Activated T-cell treated with anti-CD3 and anti-CD28 coated beads for 1 hour (primary cell): Measurements from ENCODE around the gene IL34.
"Not testable (repeated sequence)": the region's sequence is repeated elsewhere in the genome, so short reads cannot be mapped to it uniquely, and the experiment has no call there.

Experiments
- DNase-seq: peaks from one replicate; pipeline ENCODE4 v3.0.0-alpha.2; 2020; ENCODE audit warnings: low read depth

The IL34 gene

DNA sequence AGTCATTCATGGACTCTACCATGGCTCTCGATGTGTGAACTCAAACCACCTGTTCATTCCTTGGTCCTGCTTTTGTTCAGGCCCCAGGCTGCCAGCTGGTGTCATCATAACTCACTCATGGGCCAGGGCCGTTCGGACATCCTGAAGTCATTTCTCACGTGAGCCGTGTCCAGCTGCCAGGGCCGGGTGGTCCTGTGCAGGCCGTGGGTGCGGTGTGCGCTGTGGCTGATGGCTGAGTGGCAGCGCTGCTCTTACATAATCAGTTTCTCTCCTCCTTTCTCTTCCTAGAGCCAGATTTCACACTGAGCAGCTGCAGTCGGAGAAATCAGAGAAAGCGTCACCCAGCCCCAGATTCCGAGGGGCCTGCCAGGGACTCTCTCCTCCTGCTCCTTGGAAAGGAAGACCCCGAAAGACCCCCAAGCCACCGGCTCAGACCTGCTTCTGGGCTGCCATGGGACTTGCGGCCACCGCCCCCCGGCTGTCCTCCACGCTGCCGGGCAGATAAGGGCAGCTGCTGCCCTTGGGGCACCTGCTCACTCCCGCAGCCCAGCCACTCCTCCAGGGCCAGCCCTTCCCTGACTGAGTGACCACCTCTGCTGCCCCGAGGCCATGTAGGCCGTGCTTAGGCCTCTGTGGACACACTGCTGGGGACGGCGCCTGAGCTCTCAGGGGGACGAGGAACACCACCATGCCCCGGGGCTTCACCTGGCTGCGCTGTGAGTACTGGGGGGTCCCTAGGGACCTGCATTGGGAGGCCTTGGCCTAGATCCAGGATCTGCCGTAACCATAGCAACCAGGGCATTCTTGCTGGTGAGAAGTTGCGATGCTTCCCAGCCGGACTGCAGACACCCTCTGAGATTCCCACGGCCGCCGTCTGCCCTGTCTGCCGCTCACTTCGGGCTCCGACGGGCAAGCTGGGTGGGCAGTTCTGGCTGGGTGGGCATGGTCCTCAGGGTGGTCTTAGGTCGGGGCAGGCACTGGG is at the start of gene IL34:
TSS of gene IL34 (plus strand) at position 300 of the 982 bp plus-strand sequence. CDS start at position 689, 389 bp downstream.
- DNase-seq = no peak

DNA sequence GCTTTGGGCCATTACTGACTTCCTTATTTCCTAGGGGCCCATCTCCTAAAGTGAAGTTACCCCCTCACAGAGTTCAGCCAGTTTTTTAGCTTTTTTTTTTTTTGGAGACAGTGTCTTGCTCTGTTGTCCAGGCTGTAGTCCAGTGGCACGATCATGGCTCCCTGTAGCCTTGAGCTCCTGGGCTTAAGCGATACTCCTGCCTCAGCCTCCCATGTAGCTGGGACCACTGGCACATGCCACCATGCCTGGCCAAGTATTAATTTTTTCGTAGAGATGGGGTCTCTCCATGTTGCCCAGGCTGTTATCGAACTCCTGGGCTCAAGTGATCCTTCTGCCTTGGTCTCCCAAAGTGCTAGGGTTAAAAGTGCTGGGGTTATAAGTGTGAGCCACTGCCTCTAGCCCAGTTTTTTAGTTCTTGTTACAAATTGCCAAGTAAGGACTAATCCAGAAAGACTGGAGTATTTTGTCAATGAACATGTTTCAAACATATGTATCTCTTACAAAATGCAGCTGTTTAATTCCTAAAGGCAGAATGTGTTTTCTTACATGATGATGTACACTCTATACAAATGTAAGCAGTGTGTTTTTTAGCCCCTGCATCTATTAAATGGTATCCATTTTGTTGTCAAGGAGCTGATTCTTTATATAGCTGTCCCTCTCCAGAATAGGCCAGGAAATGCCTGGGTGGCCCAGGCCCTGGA is 49.1 kb upstream of the IL34 start:
- DNase-seq = no peak

DNA sequence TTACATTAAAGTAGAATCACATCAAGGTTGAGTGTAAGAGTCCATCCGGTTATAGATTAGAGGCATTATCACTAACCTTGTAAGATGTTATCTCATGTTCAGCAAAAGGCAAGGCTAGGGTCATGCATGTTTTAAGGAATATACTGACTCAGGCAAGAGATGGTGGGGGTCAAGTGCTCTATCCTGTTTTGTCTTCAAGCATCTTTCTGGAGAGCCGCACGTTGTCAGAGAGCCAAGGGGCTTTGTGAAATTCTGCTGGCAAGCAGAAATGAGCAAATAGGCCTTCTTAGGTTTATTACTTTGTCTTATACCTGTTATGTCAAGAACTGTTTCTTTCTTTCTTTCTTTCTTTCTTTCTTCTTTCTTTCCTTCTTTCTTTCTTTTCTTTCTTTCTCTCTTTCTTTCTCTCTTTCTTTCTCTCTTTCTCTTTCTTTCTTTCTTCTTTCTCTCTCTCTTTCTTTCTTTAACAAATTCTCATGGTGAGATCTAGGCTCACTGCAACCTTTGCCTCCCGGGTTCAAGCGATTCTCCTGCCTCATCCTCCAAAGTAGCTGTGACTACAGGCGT is 47.3 kb upstream of the IL34 start:
- DNase-seq = no peak

DNA sequence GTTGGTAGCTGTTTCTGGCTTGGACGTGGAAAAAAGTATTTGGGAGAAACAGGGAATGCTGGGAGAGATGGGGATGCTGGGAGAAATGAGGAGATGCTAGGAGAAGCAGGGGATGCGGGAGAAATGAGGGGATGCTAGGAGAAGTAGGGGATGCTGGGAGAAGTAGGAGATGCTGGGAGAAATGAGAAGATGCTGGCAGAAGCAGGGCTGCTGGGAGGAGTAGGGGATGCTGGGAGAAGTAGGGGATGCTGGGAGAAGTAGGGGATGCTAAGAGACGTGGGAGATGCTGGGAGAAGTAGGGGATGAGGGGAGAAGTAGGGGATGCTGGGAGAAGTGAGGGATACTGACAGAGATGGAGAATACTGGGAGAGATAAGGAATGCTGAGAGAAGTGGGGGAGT is 45.6 kb upstream of the IL34 start:
- no peak for DNase-seq

DNA sequence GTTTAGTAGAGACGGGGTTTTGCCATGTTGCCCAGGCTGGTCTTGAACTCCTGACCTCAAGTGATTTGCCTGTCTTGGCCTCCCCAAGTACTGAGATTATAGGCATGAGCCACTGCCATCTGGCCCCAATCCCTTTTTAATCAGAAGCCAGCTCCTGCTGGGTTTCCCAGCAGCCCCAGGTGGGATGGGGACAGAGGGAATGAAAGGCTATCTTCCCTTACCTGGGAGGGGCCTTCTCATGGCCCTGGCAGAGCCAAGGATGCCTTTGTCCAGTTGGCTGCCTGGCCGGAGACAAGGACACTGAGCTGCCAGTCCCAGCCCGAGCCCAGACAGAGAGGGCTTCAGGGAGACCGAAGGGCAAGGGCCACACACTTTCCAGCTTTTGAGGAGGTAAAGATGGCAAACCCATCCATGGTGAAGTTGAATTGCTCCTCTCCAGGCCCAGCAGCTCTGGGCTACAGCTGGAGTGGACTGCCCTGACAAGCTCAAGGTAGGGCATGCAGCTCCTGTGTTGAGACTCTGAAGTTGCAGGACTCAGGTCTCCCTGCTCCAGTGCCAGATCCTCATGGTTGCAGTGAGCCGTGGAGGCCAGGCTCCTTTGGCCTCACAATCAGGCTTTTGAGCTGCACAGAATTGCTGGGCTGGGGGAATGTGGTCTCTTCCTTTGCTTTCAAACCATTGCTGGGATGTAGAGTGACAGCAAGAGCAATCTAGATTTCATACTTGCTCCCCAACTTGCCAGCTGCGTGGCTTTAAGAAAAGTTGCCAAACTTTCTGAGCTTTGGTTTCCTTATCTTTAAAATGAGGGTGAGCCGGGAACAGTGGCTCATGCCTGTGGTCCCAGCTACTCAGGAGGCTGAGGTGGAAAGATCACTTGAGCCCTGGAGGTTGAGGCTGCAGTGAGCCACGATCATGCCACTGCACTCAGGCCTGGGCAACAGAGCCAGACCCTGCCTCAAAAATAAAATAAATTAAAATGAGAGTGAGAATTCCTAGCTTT is 44.5 kb upstream of the IL34 start:
- DNase-seq = no peak

DNA sequence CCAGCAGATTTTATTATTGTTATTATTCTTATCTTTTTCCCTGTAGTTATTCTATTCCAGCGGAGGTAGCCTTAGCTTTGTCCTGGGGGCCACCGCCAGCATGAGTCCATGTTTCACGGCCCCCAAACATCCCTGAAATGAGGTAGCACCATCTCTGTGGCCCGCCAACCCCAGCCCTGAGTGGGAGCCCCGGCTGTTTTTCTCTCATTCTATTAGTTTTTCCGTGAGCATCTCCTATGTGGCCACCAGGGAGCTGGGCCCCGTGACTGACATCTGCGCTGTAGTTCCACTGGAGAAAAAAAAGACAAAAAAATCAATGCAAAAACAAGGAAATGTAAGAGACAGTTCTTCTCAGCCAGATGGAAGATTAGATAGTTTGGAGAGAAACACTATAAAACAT is 43.5 kb upstream of the IL34 start:
- no peak for DNase-seq

DNA sequence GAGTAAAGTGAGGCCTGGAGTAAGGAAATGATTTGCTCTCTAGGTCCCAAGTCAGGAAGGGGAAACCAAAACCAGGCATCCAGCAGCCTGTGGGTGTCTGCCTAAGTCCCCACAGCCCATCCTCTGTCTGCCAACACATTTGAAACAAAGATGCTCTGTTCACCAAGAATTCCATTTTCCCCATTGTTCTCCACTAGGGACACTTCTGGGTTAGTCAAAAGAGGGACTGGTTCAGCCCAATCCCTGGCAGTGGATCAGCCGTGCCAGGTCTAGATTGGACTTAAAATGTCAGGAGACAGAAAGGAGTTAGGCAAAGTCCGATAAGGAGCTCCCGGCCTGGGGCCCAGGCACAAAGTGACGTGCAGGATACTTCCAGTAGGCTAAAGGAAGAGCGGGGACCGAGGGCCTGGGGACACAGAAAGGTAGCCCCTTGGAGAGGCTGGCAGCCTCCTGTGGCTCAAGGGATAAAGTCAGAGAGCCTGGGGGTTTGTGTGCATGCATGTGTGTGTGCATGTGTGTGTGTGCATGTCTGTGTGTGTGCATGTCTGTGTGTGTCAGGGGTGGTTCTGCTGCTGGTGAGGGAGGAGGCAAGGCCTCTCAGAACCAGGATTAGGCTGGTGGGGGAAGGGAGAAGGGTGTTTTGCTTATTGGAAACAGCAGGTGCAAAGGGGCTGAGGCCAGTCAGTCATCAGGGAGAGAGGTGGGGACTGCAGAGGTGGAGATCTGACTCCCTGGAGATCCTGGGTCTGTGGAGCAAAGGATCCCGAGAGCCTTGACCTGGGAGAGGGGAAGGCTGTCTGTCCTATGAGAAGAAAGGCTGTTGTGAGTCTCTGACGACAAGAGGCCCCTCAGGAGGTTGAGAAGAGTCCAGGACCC is 41.7 kb upstream of the IL34 start:
- DNase-seq = no peak

DNA sequence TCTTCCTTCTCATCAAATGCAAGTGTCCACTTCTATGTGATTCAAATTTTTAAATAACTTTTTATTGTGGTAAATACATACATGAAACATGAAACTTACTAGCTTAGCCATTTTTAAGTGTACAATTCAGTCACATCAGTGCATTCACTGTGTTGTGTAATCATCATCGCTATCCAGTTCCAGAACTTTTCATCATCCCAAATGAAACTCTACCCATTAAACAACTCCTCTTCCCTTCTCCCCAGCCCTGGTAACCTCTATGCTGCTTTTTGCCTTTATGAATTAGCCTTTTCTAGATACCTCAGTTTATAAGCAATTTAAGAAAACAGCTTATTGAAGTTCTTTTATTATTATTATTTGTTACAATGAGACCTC is 41.1 kb upstream of the IL34 start:
- DNase-seq = no peak

DNA sequence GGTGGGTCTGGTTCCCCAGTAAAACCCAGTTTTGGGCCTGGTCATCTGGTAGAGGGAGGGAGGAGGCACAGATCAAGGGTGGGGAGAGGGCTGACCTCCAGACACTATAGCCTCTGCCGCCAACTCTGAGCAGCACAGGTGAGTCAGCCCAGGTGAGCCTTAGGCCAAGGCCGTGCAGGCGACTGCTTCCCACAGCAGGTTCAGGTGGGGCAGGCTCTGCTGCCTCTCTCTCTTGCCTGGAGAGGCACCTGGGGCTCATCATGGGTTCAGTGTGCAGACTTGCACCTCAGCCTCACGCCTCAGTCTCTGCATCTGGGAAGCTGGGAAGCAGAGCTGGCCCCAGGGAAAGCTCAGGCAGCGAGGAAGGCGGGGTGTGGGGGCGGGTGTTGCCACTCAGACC is 37.8 kb upstream of the IL34 start:
- no peak for DNase-seq

DNA sequence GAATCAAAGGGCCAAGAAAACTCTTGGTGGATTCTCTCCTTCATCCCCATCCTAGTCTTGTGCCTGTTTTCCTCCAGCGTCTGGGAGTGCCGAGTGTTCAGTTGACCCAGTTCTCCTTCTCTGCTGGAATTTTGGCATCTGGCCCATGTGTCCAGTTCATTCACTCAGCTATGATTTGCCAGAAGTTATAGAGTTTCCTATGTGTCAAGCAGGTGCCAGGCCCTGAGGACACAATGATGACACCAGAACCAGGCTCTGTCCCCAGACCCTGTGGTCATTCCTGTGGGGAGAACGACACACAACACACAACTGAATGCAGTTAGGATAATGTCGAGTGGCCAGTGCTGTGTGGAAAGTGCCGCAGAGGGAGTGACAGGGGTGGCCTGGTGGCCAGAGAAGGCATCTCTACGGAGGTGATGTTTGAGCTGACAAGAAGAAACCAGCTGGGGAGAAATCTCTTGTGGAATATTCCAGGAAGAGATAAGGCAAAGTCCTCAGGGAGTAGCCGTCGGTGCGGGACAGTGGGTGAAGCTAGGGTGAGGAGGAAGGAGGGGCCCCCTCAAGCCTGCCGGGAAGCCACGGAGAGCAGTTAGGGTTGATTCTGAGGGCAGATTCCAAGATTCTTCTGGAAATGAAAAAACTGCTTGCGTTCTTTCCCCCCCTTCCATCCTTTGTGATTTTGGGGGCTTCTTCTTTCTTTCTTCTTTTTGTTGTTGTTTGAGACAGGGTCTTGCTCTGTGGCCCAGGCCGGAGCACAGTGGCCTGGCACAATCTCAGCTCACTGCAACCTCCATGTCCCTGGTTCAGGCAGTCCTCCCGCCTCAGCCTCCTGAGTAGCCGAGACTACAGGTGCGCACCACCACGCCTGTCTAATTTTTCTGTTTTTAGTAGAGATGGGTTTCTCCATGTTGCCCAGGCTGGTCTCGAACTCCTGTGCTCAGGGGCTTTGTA is 35.8 kb upstream of the IL34 start:
- no peak for DNase-seq

DNA sequence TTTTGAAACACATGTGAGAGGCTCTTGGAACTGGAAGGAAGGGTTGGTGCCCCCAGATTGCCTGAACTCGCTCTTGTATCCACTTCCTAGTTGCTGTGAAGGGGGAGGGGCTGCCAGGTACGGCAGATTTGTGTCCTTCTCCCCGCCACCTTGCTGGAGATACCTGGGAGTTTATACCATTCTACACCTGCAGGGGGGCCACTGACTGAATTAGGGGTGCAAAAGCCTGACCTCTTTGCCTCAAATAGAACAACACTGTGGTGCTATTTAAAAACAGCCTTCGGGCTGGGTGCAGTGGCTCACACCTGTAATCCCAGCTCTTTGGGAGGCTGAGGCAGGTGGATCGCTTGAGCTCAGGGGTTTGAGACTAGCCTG is 35.1 kb upstream of the IL34 start:
- DNase-seq = no peak

DNA sequence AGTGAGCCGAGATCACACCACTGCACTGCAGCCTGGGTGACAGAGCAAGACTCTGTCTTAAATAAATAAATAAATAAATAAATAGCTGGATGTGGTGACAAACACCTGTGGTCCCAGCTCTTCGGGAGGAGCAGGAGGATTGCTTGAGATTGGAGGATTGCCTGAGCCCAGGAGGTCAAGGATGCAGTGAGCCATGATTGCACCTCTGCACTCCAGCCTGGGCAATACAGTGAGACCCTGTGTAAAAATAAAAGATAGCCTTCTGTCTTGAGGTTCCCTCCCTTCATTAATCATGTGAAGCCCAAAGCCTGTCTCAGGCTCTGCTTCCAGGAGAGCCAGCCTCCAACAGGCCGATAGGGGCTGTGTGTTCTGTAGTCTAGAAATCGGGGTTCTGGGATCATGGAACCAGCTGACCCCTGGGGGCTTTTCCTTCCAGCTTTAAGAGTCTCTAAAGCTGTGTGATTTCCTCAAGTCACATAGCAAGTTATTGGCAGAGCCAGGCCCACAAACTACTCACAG is 34.5 kb upstream of the IL34 start:
- DNase-seq = no peak

DNA sequence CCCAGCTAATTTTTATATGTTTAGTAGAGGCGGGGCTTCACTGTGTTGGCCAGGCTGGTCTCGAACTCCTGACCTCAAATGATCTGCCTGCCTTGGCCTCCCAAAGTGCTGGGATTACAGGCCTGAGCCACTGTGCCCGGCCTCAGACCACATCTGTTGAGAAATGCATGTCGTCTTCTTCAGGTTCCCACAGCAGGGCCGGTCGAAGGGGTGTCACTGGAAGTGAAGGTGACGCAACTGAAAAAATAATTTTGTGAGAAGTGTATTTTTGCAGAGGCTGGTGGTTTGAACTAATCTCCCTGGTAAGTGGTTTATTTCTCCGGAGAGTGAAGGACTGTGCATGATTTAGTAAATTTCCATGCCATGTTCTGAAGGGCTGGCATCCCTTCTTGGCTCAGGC is 33.4 kb upstream of the IL34 start:
- DNase-seq = no peak

DNA sequence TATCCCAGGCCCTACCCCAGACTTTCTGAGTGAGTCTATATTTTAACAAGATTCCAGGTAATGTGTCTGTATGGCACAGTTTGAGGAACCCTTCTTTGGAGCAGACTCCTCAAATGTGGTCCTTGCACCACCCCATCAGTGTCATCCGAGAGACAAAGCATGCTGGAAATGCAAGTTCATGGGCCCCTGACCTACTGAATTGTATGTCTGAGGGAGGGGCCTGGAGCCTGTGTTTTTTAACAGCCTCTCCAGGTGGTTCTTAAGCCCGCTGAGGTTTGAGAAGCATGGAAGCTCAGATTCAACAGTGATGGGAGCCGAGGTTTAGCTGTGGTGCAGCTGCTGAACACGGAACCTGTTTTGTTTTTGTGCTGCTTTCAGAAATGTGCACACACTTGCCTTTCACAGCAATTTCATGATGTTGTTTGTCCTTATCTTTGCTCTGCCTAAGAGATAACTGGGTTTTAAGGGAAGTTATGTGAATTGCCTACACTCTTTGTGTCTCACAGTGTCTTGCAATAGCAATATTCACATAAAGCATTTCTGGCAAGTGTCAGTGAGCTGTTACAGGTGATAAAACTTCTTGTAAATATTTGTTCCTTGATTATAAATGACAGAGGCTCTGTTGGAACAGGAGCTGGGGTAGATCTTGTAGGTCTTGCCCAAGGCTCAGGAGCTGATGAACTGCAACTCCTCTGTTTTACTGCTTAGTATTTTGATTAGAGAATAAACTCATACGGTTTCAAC is 32.0 kb upstream of the IL34 start:
- no peak for DNase-seq

DNA sequence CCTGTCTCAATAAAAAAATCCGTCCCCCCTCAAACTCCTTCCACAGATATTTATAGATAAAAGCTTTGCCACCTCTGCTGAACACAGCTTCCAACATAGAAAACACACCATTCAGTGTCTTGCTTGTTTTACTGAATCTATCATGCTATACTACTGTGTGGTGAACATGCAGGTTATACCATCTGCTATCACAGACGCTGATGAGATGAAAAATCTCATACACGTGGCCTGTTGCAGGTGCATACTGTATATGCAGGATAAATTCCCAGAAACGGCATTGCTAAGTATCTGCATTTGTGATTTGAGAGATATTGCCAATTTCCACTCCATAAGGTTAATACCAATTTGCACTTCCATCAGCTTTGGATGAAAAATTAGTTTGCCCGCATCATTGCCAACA is 30.4 kb upstream of the IL34 start:
- DNase-seq = no peak

DNA sequence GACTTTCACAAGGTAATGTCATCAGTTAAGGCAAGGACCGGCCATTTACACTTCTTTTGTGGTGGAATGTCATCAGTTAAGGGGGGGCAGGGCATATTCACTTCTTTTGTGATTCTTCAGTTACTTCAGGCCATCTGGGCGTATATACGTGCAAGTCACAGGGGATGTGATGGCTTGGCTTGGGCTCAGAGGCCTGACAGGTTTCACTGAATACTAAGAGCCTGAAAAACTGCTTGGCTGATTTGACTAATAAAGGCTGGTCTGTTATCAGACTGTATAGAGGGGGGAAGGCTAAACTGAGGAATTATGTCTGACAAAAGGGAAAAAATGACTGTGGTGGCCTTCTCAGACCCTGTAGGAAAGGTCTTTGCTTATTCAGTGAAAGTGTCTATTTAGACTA is 24.5 kb upstream of the IL34 start:
- not testable (repeated sequence) for DNase-seq

DNA sequence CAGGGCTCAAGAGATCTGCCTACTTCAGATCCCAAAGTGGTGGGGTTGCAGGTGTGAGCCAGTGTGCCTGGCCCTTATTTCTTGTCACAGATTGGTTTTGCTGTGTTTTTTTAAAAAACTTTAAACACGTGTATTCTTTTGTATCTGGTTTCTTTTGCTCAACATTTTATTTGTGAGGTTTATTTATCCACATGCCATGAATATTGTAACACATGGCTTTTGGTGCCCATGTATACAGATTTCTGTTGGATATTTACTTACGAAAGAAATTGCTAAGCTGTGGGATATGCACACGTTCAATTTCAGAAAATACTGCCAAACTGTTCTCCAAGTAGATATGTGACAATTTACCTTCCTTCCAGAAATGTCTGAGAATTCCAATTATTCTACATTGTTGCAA is 18.7 kb upstream of the IL34 start:
- DNase-seq = no peak

DNA sequence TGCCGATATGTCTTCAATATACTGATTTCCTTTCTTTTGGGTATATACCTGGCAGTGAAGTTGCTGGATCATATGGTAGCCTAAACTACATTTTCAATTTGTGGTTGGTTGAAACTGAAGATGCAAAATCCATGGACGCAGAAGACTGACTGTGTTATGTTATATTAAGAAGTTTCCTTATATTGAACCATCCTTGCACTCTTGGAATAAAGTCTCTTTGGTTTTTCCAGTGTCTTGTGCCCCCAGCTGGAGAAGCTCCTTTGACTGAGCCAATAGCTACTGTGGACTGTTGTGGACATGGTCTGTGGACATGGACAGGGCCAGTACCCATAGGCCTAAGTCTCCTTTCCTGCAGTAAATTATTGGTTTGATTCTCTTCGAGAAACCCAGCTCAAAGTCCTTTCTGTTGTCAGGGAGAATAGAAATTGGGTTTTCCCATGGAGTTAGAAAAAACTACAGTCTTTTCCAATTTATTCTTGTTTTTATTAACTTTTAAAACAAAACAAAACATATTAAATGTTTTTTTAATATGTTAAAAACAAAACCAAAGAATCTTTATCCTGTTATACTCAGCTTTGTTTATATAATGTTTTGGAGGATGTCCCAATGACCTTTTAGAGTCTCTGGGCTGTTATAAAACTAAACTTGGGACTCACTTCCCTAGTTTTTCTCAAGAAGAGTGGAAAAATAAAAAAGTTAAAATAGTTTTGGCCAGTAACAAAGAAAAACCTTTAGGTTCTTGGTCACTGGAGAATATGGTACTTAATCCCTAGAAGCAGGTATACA is 15.2 kb upstream of the IL34 start:
- no peak for DNase-seq
